Panc1 (cell line): ENCODE measurements around the gene UCHL3. TPM values are rescaled to one million over a fixed set of nuclear protein-coding genes. Genes with fewer than 3 reads are reported as not detected.

Source experiments
- ATAC-seq: fragments of 200-7000 bp; cut with Tn5 transposase; 2 replicates; pipeline ENCODE4 v1.9.1; 2020; ENCODE audit warnings: mild to moderate bottlenecking, moderate library complexity
- BruUV-seq: library from RNA; stranded (reverse); fragments of 400-500 nt; replicated peaks from 2 replicates; lab custom pipeline; 2021; lab: Mats Ljungman, UMichigan
- CTCF ChIA-PET: fragments of 300-600 bp; sonication (Branson Sonifier 250); formaldehyde crosslinking; loops from one replicate; lab custom pipeline; 2022; ENCODE audit warnings: antibody characterized with exemption; lab: Charles Lee
- POLR2A ChIA-PET: fragments of 300-600 bp; sonication (Branson Sonifier 250); formaldehyde crosslinking; loops from one replicate; lab custom pipeline; 2022; ENCODE audit warnings: antibody characterized with exemption; lab: Charles Lee
- DNase-seq: peaks from one replicate; pipeline ENCODE4 v3.0.0-alpha.2; 2010; ENCODE audit warnings: low read depth, low spot score
- H3K27ac ChIP-seq: 2 replicates; pipeline ENCODE4 v1.5.1; 2011; ENCODE audit warnings: mild to moderate bottlenecking, low read length, inconsistent platforms
- H3K27me3 ChIP-seq: fragments of 200-500 bp; sonication (Bioruptor generic); 2 replicates; pipeline ENCODE4 v1.6.0; 2014; ENCODE audit warnings: low read length, inconsistent platforms; ENCODE audit not compliant: control insufficient read depth, insufficient read depth
- H3K36me3 ChIP-seq: fragments of 200-500 bp; sonication (Bioruptor generic); 2 replicates; pipeline ENCODE4 v1.5.1; 2014; ENCODE audit warnings: inconsistent platforms, mild to moderate bottlenecking, low read length, moderate library complexity; ENCODE audit not compliant: control insufficient read depth, insufficient read depth
- H3K4me1 ChIP-seq: 2 replicates; pipeline ENCODE4 v1.5.1; 2011; ENCODE audit warnings: inconsistent platforms, mild to moderate bottlenecking, low read length, moderate library complexity; ENCODE audit not compliant: control insufficient read depth, insufficient read depth
- H3K4me3 ChIP-seq, 2 experiments: 2 replicates each; pipeline ENCODE4 v1.5.1; 2011 to 2012; ENCODE audit warnings: low read depth in 2 of 2, low read length in 2 of 2, mild to moderate bottlenecking in 2 of 2, inconsistent platforms in 1 of 2, moderate library complexity in 1 of 2
- H3K9me3 ChIP-seq: fragments of 200-500 bp; sonication (Bioruptor generic); 2 replicates; pipeline ENCODE4 v1.5.1; 2014; ENCODE audit warnings: low read depth, mild to moderate bottlenecking, inconsistent platforms, low read length, moderate library complexity; ENCODE audit not compliant: control insufficient read depth, insufficient read depth
- POLR2AphosphoS5 ChIP-seq: IDR thresholded peaks from 2 replicates; pipeline ENCODE4 v1.6.1; 2012; ENCODE audit warnings: mild to moderate bottlenecking, low read depth, low read length, moderate library complexity
- REST ChIP-seq, 2 experiments: IDR thresholded peaks; 2 replicates each; pipeline ENCODE4 v1.6.1; 2011 to 2012; ENCODE audit warnings: low read depth in 2 of 2, control low read depth in 1 of 2, low read length in 1 of 2, mild to moderate bottlenecking in 1 of 2, moderate library complexity in 1 of 2; ENCODE audit not compliant: insufficient read depth in 1 of 2
- SIN3A ChIP-seq: IDR thresholded peaks from 2 replicates; pipeline ENCODE4 v1.6.1; 2012; ENCODE audit warnings: low read depth, mild to moderate bottlenecking, low read length, moderate library complexity, borderline replicate concordance; ENCODE audit not compliant: insufficient read depth
- TCF7L2 ChIP-seq: IDR thresholded peaks from 2 replicates; pipeline ENCODE4 v1.6.1; 2011; ENCODE audit warnings: mild to moderate bottlenecking, low read depth, low read length, inconsistent platforms
- in situ Hi-C: cut with HindIII; loops from 2 replicates; pipeline ENCODE4 v1.10.0; 2016; ENCODE audit warnings: low sequenced_read_pairs, low pct_unique_long_range_greater_than_20kb
- intact Hi-C: fragments of 100-400 bp; cut with micrococcal nuclease; formaldehyde crosslinking; loops from one replicate; pipeline ENCODE4 v1.10.0; 2022; ENCODE audit not compliant: unreplicated experiment
- total RNA-seq: library from RNA; stranded (reverse); gene quantifications from one replicate; pipeline ENCODE4 v1.2.1, GENCODE V29; 2021; ENCODE audit not compliant: unreplicated experiment
- TF ChIP-seq, protein P1 (sequence below): fragments of 450-650 bp; IDR thresholded peaks from 2 replicates; pipeline ENCODE4 v1.5.1; 2017; ENCODE audit warnings: mild to moderate bottlenecking

Gene UCHL3
- total RNA-seq, 1 experiment from 2014 or later = 29.3 TPM

DNA sequence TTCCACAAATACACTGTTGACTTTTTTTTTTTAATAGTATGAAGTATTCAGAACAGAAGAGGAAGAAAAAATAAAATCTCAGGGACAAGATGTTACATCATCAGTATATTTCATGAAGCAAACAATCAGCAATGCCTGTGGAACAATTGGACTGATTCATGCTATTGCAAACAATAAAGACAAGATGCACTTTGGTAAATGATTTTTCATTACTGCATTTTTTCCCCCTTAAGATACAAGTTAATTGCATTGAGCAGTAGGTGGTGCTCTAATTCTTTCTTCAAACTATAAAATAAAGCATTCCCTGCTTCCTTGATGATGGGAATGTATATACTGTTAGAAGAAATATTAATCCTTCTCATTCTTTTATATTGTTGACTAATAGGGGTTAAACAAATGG lies 17.1 kb downstream of the UCHL3 start:
- TF ChIP-seq SIN3A = no peak
- TF ChIP-seq, protein P1, sequence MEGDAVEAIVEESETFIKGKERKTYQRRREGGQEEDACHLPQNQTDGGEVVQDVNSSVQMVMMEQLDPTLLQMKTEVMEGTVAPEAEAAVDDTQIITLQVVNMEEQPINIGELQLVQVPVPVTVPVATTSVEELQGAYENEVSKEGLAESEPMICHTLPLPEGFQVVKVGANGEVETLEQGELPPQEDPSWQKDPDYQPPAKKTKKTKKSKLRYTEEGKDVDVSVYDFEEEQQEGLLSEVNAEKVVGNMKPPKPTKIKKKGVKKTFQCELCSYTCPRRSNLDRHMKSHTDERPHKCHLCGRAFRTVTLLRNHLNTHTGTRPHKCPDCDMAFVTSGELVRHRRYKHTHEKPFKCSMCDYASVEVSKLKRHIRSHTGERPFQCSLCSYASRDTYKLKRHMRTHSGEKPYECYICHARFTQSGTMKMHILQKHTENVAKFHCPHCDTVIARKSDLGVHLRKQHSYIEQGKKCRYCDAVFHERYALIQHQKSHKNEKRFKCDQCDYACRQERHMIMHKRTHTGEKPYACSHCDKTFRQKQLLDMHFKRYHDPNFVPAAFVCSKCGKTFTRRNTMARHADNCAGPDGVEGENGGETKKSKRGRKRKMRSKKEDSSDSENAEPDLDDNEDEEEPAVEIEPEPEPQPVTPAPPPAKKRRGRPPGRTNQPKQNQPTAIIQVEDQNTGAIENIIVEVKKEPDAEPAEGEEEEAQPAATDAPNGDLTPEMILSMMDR = peak; percentile 41; the same call in 1 of the 2 replicates
- Histone ChIP-seq H3K9me3 (no peaks in the 10 kb centered on the region), H3K4me1 (no peaks in the 10 kb centered on the region), H3K36me3 (peaks cover 6% of the 10 kb centered on the region; the same call in 1 of the 2 replicates), H3K4me3 (no peak overlapping the region), H3K27me3 (no peaks in the 10 kb centered on the region), H3K27ac (no peak overlapping the region)
- CTCF ChIA-PET = no interaction called here
- ATAC-seq (no peak), DNase-seq (no peak)
- in situ Hi-C loops (no loop called here), intact Hi-C loops (no loop called here)
- BruUV-seq = no TSS peak
- POLR2A ChIA-PET = no interaction called here

DNA sequence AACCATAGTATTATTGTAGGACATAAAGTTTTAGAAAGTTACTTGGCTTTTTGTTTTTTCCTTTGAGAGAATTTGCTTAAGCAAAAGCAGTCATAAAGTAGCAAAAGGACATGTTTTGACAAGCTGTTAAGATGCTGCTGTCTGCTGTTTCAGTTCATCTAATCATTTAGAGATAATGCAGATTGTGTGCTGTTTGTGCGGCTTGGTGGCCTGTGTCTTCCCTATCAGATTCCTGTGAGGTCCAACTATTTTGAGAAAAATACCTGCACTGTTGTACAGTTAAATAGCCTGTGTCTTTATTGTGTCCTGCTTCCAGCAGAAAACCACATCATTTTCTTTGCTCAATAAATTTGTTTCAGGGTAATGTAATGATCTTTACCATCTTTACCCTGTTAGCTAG lies 20.0 kb downstream of the UCHL3 start:
- Histone ChIP-seq H3K27ac (no peak overlapping the region), H3K4me1 (no peaks in the 10 kb centered on the region), H3K27me3 (no peaks in the 10 kb centered on the region), H3K9me3 (no peaks in the 10 kb centered on the region), H3K36me3 (peaks cover 6% of the 10 kb centered on the region; the same call in 1 of the 2 replicates), H3K4me3 (no peak overlapping the region)
- ChIA-PET POLR2A (no interaction called here), CTCF (no interaction called here)
- in situ Hi-C loops = no loop called here
- ATAC-seq (no peak), DNase-seq (no peak)
- intact Hi-C loops = no loop called here
- no TSS peak for BruUV-seq
- TF ChIP-seq SIN3A (no peak), REST (IDR thresholded peaks at IDR 0.05; ENCODE audit: insufficient read depth in 1 of 2, low read depth in 2 of 2, low read length in 1 of 2) (no peak)

- TF ChIP-seq, protein P1 = no peak
- TF ChIP-seq TCF7L2 = no peak
- no peak for TF ChIP-seq POLR2AphosphoS5
- no peak for TF ChIP-seq REST (IDR thresholded peaks at IDR 0.05; ENCODE audit: insufficient read depth in 1 of 2, low read depth in 2 of 2, low read length in 1 of 2)
- no peak for TF ChIP-seq SIN3A
- ATAC-seq (no peak), DNase-seq (no peak)
- Histone ChIP-seq H3K27ac (no peak overlapping the region), H3K4me3 (no peak overlapping the region), H3K36me3 (no peaks in the 10 kb centered on the region; the same call in 1 of the 2 replicates), H3K27me3 (no peaks in the 10 kb centered on the region), H3K4me1 (no peaks in the 10 kb centered on the region), H3K9me3 (no peaks in the 10 kb centered on the region)
- no TSS peak for BruUV-seq
- in situ Hi-C loops (no loop called here), intact Hi-C loops (no loop called here)
- CTCF ChIA-PET = no interaction called here
- POLR2A ChIA-PET = no interaction called here
These were observed 29.9 kb downstream of the UCHL3 start for GRCh38 chr13:75579529-75579928.
